Heart left ventricle (tissue), 16 donors: ENCODE measurements around the gene COL11A2. TPM values are rescaled to one million over a fixed set of nuclear protein-coding genes. Genes with fewer than 3 reads are reported as not detected.
A peak's percentile ranks its signal among the peaks of the same experiment; 100 is the strongest.

Experiments
- ATAC-seq, 4 donors: fragments of 200-7000 bp; cut with Tn5 transposase; one replicate each; pipeline ENCODE4 v1.9.1; 2020 to 2022; ENCODE audit warnings: moderate library complexity in 4 of 4, mild to moderate bottlenecking in 3 of 4, moderate number of reproducible peaks in 1 of 4
- DNase-seq, 5 donors: peaks; one replicate each; pipeline ENCODE4 v3.0.0-alpha.2; 2020
- H3K27ac ChIP-seq, 12 donors: fragments of 200-600 bp; sonication (generic) in 4 of 12; one replicate each; pipeline versions ENCODE4 v1.5.0 to v1.8.0; 2016 to 2022; ENCODE audit warnings: mild to moderate bottlenecking in 2 of 12
- H3K27me3 ChIP-seq, 9 donors: fragments of 200-600 bp; sonication (generic) in 2 of 9; one replicate each; pipeline versions ENCODE4 v1.5.1 to v1.8.0; 2016 to 2022; ENCODE audit warnings: mild to moderate bottlenecking in 3 of 9
- H3K36me3 ChIP-seq, 9 donors: fragments of 200-600 bp; sonication (generic) in 2 of 9; one replicate each; pipeline versions ENCODE4 v1.5.0 to v1.8.0; 2018 to 2022; ENCODE audit warnings: mild to moderate bottlenecking in 2 of 9
- H3K4me1 ChIP-seq, 12 donors: fragments of 200-600 bp; sonication (generic) in 4 of 12; one replicate each; pipeline versions ENCODE4 v1.5.0 to v1.8.0; 2016 to 2022; ENCODE audit warnings: mild to moderate bottlenecking in 3 of 12
- H3K4me3 ChIP-seq, 12 donors: fragments of 200-600 bp; sonication (generic) in 4 of 12; one replicate each; pipeline versions ENCODE4 v1.5.0 to v1.8.0; 2017 to 2022; ENCODE audit warnings: mild to moderate bottlenecking in 9 of 12, moderate library complexity in 4 of 12
- H3K9me3 ChIP-seq, 12 donors: fragments of 200-600 bp; sonication (generic) in 4 of 12; one replicate each; pipeline versions ENCODE4 v1.5.0 to v1.8.0; 2016 to 2022; ENCODE audit warnings: mild to moderate bottlenecking in 1 of 12
- POLR2A ChIP-seq, 2 donors: fragments of 450-650 bp; IDR thresholded peaks; one replicate each; pipeline ENCODE4 v1.6.1; 2017; ENCODE audit warnings: antibody characterized with exemption in 2 of 2, mild to moderate bottlenecking in 2 of 2, moderate library complexity in 2 of 2
- WGBS, 4 donors: extraction: QIAGEN DNeasy Blood & Tissue Kit in 2 of 4; methylation state at CpG; one replicate each; pipeline versions ENCODE4 v1.1.5 to v1.1.7; 2013 to 2018; 5-methylcytosine and 5-hydroxymethylcytosine counted together
- intact Hi-C, 10 donors: fragments of 100-400 bp; cut with DNase I; formaldehyde crosslinking; loops; one replicate each; pipeline versions ENCODE4 v1.11.1 to v1.14.2; 2022
- polyA plus RNA-seq, 2 donors: library from polyadenylated mRNA; stranded (reverse); fragments of 200-250 nt; gene quantifications; one replicate each; pipeline ENCODE4 v1.2.3, GENCODE V29; 2013
- total RNA-seq, 9 donors: library from RNA; depleted of rRNA in 2 of 9; stranded (reverse); fragments of >200 nt in 2 of 9; fragmentation: NEBNext Ultra II Directional in 3 of 9; extraction: Animal tissue kit (Norgen Biotek cat#: 25700) in 3 of 9; gene quantifications; one replicate each; pipeline versions ENCODE4 v1.1.0 to v1.2.4, GENCODE V29; 2016 to 2023
- TF ChIP-seq, protein P1 (sequence below), 12 donors: fragments of 200-600 bp; sonication (generic) in 4 of 12; IDR thresholded peaks; one replicate each; pipeline versions ENCODE4 v1.5.0 to v1.8.0; 2018 to 2022; ENCODE audit warnings: antibody characterized with exemption in 12 of 12, mild to moderate bottlenecking in 5 of 12
- donor health status: ischemic (EF 13 %, LVEDD 7.1; RV severe dilation, severe dysfunction).
- donor health status: healthy with polysubstance abuse.
- donor health status: DM: no; HTN: yes; CAD: no.
- donor health status: DM: no; HTN: no; CAD: no.
- donor health status: ischemic (EF 25% LVEDD 6.9; RV normal size, moderate dysfunction).
- donor health status: ischemic (EF 25% LVEDD 5.7; RV mildly dilated, moderate dysfunction).
- donor health status: healthy.
- donor health status: DM: yes; HTN: yes; CAD: no.
- donor health status: ischemic (EF 35%, LVEDD 5.7; RV mildly dilated, moderate dysfunction).
- donor health status: nonischemic (EF 11% LVEDD 7.7; RV severe dilation, severe dysfunction).
- donor health status: DM: yes; HTN: yes; CAD: no.
- donor health status: PGD.
- donor health status: ischemic (EF 29% LVEDD 5.4; RV normal size, mild dysfunction).
- donor health status: nonischemic (EF 23%, LVEDD 6.1; RV moderate dilation, normal function).

Gene COL11A2
- total and polyA plus RNA-seq, 11 donors: 0.39 to 4.9 (median 0.93) TPM

DNA sequence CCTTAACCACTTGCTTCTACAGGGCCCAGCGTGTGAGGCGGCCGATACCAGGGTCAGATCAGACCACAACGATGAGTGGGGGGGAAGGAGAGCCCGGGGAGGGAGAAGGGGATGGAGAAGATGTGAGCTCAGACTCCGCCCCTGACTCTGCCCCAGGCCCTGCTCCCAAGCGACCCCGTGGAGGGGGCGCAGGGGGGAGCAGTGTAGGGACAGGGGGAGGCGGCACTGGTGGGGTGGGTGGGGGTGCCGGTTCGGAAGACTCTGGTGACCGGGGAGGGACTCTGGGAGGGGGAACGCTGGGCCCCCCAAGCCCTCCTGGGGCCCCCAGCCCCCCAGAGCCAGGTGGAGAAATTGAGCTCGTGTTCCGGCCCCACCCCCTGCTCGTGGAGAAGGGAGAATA lies 18.9 kb upstream of the COL11A2 start:
- peaks cover 0 to 5% (median 0%) of the 10 kb centered on the region in 9 donors for H3K27me3 ChIP-seq
- H3K9me3 ChIP-seq: no peaks in the 10 kb centered on the region
- intact Hi-C loops: loop anchor here in 2 of 10 donors (5.0 kb wide), 1 partner anchor 36 kb away; no protein-coding TSS in a partner anchor
- no peak overlapping the region for H3K27ac ChIP-seq
- ATAC-seq (no peak), DNase-seq (no peak)
- H3K4me3 ChIP-seq: no peak overlapping the region
- 79 to 85% (median 84%) methylated on average over 14 to 17 of the region's 17 CpGs for WGBS, 4 donors
- peaks cover 0 to 25% (median 17%) of the 10 kb centered on the region in 9 donors for H3K36me3 ChIP-seq
- no peak for TF ChIP-seq POLR2A (IDR thresholded peaks at IDR 0.05)
- TF ChIP-seq, protein P1, sequence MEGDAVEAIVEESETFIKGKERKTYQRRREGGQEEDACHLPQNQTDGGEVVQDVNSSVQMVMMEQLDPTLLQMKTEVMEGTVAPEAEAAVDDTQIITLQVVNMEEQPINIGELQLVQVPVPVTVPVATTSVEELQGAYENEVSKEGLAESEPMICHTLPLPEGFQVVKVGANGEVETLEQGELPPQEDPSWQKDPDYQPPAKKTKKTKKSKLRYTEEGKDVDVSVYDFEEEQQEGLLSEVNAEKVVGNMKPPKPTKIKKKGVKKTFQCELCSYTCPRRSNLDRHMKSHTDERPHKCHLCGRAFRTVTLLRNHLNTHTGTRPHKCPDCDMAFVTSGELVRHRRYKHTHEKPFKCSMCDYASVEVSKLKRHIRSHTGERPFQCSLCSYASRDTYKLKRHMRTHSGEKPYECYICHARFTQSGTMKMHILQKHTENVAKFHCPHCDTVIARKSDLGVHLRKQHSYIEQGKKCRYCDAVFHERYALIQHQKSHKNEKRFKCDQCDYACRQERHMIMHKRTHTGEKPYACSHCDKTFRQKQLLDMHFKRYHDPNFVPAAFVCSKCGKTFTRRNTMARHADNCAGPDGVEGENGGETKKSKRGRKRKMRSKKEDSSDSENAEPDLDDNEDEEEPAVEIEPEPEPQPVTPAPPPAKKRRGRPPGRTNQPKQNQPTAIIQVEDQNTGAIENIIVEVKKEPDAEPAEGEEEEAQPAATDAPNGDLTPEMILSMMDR (IDR thresholded peaks at IDR 0.05): no peak
- peaks cover 0 to 38% (median 24%) of the 10 kb centered on the region in 12 donors for H3K4me1 ChIP-seq

- no peak for DNase-seq
- TF ChIP-seq, protein P1 (IDR thresholded peaks at IDR 0.05): no peak
- TF ChIP-seq POLR2A (IDR thresholded peaks at IDR 0.05): no peak
- no peak overlapping the region for H3K4me3 ChIP-seq
- no peak overlapping the region for H3K27ac ChIP-seq
- peaks cover 0 to 44% (median 28%) of the 10 kb centered on the region in 12 donors for H3K4me1 ChIP-seq
- peaks cover 0 to 5% (median 0%) of the 10 kb centered on the region in 9 donors for H3K27me3 ChIP-seq
- H3K36me3 ChIP-seq: peaks cover 0 to 25% (median 17%) of the 10 kb centered on the region in 9 donors
- 90 to 96% (median 94%) methylated on average over 6 to 10 of the region's 10 CpGs for WGBS, 4 donors
- intact Hi-C loops: loop anchor here in 6 of 10 donors (2.0 to 10.0 kb wide), 3 partner anchors 37 to 1015 kb away; partner anchors contain the start of genes GPSM3 (in 1 of the 6) and PBX2 (in 1 of the 6)
- no peaks in the 10 kb centered on the region for H3K9me3 ChIP-seq
- no peak for ATAC-seq
Observed at GRCh38 chr6:33209856-33210255, 17.6 kb upstream of the COL11A2 start.

DNA sequence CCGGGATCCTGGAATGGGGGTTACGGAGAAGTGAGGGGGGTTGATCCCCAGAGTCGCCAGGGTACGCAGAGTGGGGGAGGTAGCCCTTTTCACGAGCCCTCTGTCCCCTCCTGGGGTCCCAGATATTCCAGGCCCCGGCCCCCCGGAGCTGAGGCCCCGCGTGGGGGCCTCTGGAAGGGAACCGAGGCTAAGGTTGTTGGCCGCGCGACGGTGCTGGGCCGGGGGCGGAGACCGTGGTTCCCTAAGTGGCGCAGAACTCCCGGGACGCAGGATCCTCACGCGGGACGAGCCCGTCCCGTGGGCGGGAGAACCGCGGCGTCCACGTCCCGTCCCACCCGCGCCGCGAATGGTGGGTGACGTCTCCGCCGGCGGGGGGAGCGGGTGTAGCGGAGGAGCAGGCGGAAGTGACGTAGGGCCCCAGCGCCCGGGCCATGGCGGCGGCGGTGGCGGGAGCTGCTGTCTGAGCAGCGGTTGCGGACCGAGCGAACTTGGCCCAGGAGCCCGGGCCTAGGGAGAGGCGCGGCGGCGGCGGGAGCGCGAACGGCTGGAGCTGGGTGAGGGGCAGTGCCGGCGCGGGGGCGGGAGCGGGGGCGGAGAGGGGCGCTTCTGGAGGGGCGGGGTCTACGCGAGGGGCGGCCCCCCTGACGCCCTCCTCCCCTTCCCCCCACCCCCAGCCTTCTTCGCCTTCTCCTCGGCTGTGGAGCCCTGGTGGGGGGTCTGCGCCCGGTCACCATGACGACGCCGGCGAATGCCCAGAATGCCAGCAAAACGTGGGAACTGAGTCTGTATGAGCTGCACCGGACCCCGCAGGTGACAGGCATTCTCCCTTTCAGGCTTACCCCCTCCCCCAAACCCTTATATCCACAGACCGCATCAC lies 16.1 kb upstream of the COL11A2 start, which contains the start of gene RING1:
TSS of gene RING1 (plus strand) at position 410 of the 877 bp plus-strand sequence. CDS start at position 733, 323 bp downstream.
- H3K27ac ChIP-seq: peak within 1 kb of the TSS; percentile 82 to 99 (median 94)
- 0 to 1% (median 1%) methylated on average over 36 to 86 of the region's 86 CpGs for WGBS, 4 donors
- intact Hi-C loops: loop anchor here in 4 of 10 donors (2.0 to 10.0 kb wide), 3 partner anchors 39 to 1014 kb away; partner anchors contain the start of genes GPSM3 (in 1 of the 4) and PBX2 (in 1 of the 4)
- DNase-seq: peak; percentile 91 to 94 (median 92)
- H3K9me3 ChIP-seq: no peaks in the 10 kb centered on the region
- H3K36me3 ChIP-seq: peaks cover 0 to 32% (median 23%) of the 10 kb centered on the region in 9 donors
- peaks cover 0 to 5% (median 0%) of the 10 kb centered on the region in 9 donors for H3K27me3 ChIP-seq
- TF ChIP-seq, protein P1 (IDR thresholded peaks at IDR 0.05): no peak
- TF ChIP-seq POLR2A (IDR thresholded peaks at IDR 0.05): peak; percentile 84 to 97
- peak; percentile 45 to 84 (median 81) for ATAC-seq
- peak within 1 kb of the TSS; percentile 78 to 99 (median 90) for H3K4me3 ChIP-seq
- H3K4me1 ChIP-seq: peaks cover 4 to 49% (median 34%) of the 10 kb centered on the region in 12 donors
